ENCODE measurements around the gene CCDC187. TPM values are rescaled to one million over a fixed set of nuclear protein-coding genes. Genes with fewer than 3 reads are reported as not detected.

The CCDC187 gene
- total and polyA plus RNA-seq, 2 of the 4 experiments (the other 2 are of a cell fraction) = not detected

DNA sequence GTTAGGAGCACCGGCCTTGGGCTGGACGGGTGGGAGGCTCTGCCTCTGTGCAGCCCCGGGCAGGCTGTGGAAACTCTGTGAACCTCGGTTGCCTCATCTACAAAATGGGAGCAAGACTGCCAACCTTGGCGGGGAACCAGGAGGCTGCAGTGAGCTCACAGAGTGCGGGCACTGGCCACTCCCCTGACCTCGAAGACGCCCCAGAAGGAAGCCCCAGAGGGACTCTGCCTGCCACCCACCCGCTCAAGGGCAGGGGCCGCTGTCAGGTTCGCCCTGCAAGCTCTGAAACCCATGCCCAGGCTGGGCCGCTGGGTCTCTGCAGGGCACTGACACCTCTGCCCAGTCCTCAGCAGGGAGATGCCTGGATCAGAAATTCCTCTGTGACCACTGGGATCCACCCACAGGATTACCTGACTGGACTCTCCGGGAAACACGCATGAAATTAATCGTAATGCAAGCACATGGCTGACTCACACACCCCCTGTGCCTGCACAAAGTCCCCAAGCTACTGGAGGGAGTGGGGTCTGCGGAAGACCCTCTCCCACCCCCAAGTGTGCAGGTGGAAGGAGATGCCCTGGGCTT, 7.4 kb downstream of the CCDC187 start:
- Histone ChIP-seq H2BK5ac (ENCODE audit: low read depth, low read length, poor library complexity, severe bottlenecking) (no peak overlapping the region), H3K27me3 (ENCODE audit: control insufficient read depth, insufficient read depth, low read length) (peaks cover 41% of the 10 kb centered on the region), H3K36me3 (ENCODE audit: control insufficient read depth, insufficient read depth, low read length) (no peaks in the 10 kb centered on the region), H3K79me1 (ENCODE audit: low read depth in 1 of 2, low read length in 2 of 2) (no peaks in the 10 kb centered on the region), H3K9me3 (ENCODE audit: control insufficient read depth, insufficient read depth, low read length) (no peaks in the 10 kb centered on the region; the same call in 1 of the 2 replicates), H4K91ac (ENCODE audit: insufficient read depth, low read depth, low read length) (no peak overlapping the region), H4K20me1 (ENCODE audit: insufficient read depth, low read length) (no peaks in the 10 kb centered on the region), H3K4ac (ENCODE audit: low read depth, low read length) (no peak overlapping the region), H4K5ac (ENCODE audit: low read depth, low read length) (no peak overlapping the region), H2BK120ac (ENCODE audit: low read depth, low read length) (no peak overlapping the region), H2AFZ (replicated peaks; ENCODE audit: low read length, poor library complexity) (no peak overlapping the region), H3K56ac (ENCODE audit: extremely low read depth, insufficient read depth, low read length) (no peak overlapping the region; the same call in 1 of the 2 replicates), H3K4me3 (ENCODE audit: insufficient read depth, low read depth, low read length) (no peak overlapping the region), H2AK5ac (ENCODE audit: low read depth, low read length) (no peak overlapping the region), H4K8ac (ENCODE audit: low read depth in 2 of 2, low read length in 2 of 2) (no peak overlapping the region), H3K4me2 (ENCODE audit: low read depth, low read length) (no peak overlapping the region), H3K9me1 (ENCODE audit: insufficient read depth, low read length) (no peaks in the 10 kb centered on the region), H3K4me1 (ENCODE audit: control insufficient read depth, insufficient read depth, low read length) (no peaks in the 10 kb centered on the region), H3K14ac (replicated peaks; ENCODE audit: low read depth, low read length) (no peak overlapping the region), H3K18ac (ENCODE audit: low read depth, low read length) (no peak overlapping the region), H2BK20ac (ENCODE audit: low read depth, low read length) (no peak overlapping the region), H2BK15ac (ENCODE audit: low read depth, low read length) (no peak overlapping the region), H2AK9ac (replicated peaks; ENCODE audit: low read depth, low read length, poor library complexity) (no peak overlapping the region), H3K23ac (ENCODE audit: low read depth, low read length) (no peak overlapping the region), H3K9ac (ENCODE audit: low read depth, low read length) (no peak overlapping the region), H3K27ac (ENCODE audit: insufficient read depth, low read length) (no peak overlapping the region)
- ChIA-PET POLR2A (ENCODE audit: unreplicated experiment) (no interaction called here), CTCF (no interaction called here)
- BruUV-seq (replicated peaks) = no TSS peak
- no peak for DNase-seq
- no peak for ATAC-seq (ENCODE audit: low read depth)
- WGBS, 2 experiments (ENCODE audit: extremely low coverage in 2 of 2, insufficient read length in 1 of 2) = 76% methylated on average over 5 of the region's 16 CpGs; no CpG with 5 or more reads in 1 of the 2 experiments
- dilution Hi-C loops (cut with HindIII; ENCODE audit: low sequenced_read_pairs, unreplicated experiment) (no loop called here), intact Hi-C loops (cut with micrococcal nuclease) (no loop called here), in situ Hi-C loops (cut with MboI; ENCODE audit: low sequenced_read_pairs) (no loop called here)
- no peak for TF ChIP-seq POLR2A (IDR thresholded peaks at IDR 0.05; ENCODE audit: low read depth, low read length)
- TF ChIP-seq RFX5 (IDR thresholded peaks at IDR 0.05; ENCODE audit: low read depth, low read length) = no peak
- no peak for TF ChIP-seq MAZ (IDR thresholded peaks at IDR 0.05; ENCODE audit: borderline replicate concordance, low read depth, low read length)
